NCI-H510A treated with DMSO at 0.1 percent for 48 hours (cell line): ENCODE data around the gene M1AP.

Source experiments
- DNase-seq: peaks from one replicate; lab custom pipeline; 2025; lab: John Stamatoyannopoulos, UW

The M1AP gene

DNA sequence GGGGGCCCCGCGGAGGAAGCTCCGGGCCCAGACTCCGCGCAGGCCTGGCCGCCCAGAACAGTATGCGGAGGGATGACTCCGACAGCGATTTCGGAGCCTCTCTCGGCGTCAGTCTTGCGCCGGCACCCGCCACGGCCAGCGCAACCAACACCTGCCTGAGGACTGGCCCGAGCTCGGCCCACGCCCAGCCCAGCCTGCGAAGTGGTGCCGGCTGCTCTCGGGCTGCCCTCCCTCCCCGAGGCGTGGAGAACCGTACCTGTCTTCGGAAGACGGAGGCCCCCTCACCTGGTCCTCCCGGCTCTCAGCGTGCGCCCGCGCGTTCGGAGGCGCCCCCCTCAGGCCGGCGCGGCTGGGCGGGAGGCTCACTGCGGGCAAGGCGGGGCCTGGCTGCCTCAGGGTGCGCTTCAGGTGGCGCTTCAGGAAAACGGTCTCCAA, at the start of gene M1AP:
Gene M1AP, minus strand, starts transcription at position 322 of the 435 bp plus-strand sequence. CDS start 8,055 bp downstream, outside the sequence.
- peak; percentile 21 for DNase-seq

DNA sequence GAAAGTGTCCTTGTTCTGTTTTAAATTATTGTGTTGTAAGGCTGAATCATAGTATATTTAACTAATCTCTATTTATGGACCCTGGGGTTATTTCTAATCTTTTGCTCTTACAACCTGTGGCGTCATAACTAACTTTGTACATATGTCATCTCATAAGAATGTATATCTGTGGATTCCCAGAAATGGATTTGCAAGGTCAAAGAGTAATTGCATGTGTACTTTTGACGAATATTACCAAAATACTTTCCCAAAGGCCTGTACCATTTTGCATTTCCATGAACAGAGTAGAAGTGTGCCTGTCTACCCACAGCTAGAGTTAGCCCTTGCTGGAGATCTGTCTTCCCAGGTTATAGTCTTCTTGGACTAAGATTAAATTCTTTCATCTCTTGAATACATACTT, 48.7 kb upstream of the M1AP start:
- DNase-seq, result no peak

- DNase-seq, result no peak
Observed at GRCh38 chr2:74695663-74696062, 47.5 kb upstream of the M1AP start.

- no peak for DNase-seq
Observed at GRCh38 chr2:74694281-74694680, 46.2 kb upstream of the M1AP start.

DNA sequence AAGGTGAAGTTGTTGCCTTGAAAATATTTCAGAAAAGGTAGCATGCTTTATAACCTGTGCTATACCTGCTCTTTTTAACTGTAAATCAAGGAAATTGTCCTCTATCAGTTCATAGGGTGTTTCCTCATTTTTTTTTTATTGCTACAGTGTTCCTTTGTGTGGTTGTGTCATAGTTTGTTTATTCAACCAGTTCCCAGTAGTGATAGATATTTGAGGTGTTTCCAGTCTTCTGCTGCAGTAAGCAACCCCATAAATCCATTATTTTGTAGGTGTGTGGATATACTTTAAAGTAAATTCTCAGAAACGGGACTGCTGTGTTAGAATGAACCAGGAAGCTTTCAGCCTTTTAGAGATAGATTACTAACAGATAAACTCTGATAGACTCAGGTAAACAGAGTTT, 45.5 kb upstream of the M1AP start:
- no peak for DNase-seq

DNA sequence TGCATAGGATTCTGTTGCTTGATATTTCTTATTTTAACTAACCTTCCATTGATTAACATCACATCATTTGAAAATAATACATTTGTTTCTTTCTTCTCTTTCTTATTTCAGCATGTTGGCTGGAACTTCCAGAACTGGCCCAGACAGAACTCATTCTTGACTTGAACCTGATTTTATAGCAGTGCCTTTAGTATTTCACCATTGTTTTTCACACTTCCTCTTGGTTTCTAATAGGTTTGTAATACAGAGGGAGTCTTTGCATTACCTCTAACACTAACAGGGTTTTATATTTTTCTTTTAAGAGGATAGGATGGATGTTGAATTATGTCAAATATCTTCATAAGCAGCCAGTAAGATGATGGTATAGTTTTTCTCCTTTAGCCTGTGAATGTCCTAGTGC, 45.1 kb upstream of the M1AP start:
- DNase-seq, result no peak

DNA sequence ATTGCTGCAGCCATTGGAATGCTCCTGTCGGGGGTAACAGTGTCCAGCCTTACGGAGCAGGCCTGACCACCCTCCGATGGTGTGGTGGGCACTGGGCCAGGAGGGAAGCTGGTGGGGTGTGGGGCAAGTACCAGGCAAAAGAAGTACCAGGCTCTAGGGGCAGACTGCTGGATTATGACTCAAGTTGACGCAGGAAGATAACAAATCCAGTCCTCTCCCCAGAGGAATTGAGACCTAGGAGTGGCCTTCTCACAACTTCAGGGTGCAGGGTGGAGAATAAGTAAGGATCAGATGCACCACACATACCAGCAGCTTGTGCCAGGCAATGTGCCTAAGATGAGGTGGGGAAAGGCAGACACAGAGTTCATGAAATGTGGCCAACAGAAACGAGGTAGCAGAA, 43.8 kb upstream of the M1AP start:
- no peak for DNase-seq

DNA sequence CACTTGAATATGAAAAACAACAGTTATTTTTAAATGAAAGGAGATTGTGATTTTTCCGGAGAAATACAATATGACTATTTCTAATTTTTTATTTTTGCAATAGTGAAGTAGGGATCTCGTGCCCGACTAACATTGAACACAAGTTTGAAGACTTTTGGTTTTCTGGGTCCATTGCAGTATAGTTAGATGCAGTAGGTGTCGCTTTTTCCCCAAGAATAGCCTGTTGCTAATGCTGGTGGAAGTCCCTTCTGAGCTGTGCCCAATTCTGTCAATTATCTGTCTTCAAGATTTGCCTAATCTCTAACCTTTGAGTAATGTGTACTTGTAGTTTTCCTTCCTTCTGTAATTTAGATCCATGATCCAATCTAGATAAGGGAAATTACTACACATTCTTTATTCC, 42.4 kb upstream of the M1AP start:
- peak; percentile 54 for DNase-seq

DNA sequence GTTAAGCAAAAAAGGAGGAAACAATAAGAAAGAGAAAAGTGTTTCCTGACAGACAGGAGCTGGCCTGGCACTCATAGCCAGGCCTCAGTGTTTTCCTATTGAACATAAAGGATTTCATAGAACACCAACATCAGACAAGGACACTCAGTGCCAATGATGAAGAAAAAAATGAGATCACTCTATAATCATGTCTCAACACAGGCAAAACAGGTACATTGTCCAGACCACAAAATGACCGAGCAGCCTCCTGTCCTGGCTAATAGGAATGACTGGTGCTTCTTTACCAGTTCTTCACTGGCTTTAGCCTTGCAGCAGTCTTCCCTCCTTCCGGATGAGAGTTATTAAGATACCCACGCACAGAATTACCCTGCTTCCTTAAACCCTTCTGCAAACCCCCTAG, 41.5 kb upstream of the M1AP start:
- no peak for DNase-seq

DNA sequence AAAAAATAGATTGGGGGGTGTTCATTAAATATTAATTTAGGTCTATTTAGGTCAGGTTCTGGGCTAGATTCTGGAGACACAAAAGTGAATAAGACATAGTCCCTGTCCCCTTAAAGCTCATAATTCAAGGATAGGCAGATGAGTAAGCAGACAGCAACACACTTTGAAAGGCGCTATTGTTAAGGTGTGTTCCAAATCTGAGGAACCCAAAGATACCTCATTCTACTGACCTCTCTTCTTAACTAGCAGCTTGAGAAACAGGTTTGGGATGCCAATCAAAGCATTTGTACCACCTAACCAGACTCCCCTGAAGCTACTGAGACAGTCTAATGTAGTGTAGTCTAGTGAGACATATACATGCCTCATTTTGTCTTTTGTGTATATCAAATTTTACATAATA, 40.8 kb upstream of the M1AP start:
- no peak for DNase-seq

DNA sequence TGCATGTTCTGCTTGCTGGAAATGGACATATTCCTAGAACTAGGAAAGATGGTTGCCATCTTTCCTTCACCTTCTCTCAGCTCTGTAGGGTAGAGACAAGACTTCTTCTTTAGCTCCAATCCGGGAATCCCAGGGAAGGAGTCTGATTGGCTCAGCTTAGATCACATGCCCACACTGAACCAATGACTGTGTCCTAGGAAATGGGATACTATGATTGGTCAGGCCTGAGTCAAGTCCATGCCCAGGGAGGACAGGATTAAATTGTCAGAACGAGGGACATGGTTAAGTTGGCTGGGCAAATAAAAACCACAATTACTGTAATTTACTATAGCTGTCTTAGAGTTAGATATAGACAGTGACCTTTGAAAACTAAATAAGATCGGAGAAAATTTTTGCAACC, 37.3 kb upstream of the M1AP start:
- DNase-seq, result no peak

DNA sequence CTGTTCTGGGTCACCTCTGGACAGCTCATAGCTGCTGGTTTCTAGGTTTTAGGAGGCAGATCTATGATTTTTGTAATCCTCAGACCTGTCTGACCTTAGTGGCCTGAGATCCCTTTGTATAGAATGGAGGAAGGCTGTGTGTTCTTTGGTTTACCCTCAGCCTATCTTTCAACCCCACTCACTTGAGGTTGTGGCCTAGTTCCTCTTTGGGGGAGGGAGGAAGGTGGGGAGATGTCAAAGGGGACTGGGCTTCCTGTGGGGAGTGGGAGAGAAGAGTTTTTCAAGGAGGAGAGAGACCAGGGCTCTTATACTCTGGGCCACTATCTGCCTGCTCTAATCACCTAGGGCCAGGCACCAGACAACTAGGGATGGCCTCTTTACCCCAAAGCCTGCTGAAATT, 34.4 kb upstream of the M1AP start:
- DNase-seq, result no peak

- DNase-seq, result no peak
Observed at GRCh38 chr2:74679615-74680014, 31.5 kb upstream of the M1AP start.

DNA sequence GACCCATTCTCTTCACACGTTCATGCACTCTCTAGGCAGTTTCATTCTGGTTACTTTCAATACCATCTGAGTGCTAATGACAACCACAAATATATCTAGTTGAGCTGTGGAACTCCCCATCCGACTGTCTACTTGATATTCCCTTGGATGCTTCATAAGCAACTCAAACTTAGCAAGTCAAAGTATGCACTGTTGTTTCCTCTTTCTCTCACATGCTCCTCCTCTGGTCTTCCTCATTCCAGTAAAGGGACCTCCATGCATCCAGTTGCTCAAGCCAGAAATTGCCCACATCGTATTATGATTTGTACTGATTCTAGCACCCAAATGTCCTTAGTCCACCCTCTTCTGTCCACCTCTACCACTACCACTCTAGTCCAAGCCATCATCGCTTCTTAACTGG, 28.2 kb upstream of the M1AP start:
- no peak for DNase-seq

GRCh38 chr2:74675090-74675489, 27.0 kb upstream of the M1AP start:
- DNase-seq, result no peak

- no peak for DNase-seq
Observed at GRCh38 chr2:74673826-74674528, 25.8 kb upstream of the M1AP start.

- DNase-seq, result no peak
Observed at GRCh38 chr2:74671479-74671878, 23.3 kb upstream of the M1AP start.

DNA sequence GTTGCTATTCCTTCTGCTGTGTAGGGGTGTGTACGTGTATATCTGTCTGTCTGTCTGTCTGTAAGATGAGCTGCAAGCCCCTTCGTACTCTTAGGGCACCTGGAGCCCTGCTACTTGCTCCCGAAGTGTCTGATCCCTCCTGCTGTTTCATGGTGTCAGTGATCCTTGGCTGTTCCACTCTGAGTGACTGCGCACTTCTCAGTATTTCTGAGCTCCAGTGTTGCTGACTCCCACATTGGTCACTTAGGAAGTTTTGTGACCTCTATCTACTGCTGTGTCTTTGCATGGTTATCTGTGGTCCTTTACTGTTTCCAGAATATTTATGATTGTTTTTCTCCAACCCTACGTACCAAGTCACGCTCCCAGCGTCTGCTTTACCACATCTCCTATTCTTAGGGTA, 22.1 kb upstream of the M1AP start:
- no peak for DNase-seq

GRCh38 chr2:74668087-74668486, 20.0 kb upstream of the M1AP start:
- no peak for DNase-seq

DNA sequence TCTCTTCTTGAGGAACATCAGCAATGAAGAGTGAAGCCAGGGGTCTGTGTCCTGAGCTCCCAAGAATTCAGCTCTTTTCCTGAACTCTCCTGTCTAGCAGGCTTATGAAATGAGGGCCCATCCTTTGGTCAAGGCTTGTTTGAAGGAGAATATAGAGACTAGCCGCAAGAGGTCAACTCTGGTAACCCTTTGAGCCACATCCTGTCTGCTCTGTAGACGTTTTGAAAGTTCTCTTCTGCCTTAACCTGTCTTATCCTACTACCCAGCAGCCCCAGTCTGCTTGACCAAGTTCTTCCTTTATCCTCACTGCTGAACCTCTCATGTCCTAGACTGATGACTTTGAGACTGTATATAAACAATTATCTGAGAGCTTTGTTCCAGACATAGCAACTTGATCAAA, 11.3 kb upstream of the M1AP start:
- no peak for DNase-seq

DNA sequence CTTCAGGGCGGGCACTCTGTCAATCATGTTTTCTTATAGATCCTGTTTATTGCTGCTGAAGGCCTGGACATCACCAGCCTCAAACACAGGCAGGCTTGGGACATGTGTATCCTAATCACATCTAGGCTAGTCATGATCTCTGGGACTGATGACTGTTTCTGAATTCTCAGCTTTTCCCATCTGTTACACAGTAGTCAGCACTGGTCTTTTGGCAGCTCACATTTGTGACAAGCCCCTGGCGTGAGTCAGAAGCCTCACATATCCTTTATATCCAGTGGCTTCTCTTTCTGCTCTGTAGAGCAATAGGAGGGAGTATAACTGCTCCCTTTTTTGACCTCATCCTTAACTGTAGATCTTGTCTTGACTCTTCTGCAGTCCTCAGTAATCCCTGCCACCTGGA, 10.4 kb upstream of the M1AP start:
- DNase-seq, result no peak

- no peak for DNase-seq
Observed at GRCh38 chr2:74655579-74655978, 7.4 kb upstream of the M1AP start.

DNA sequence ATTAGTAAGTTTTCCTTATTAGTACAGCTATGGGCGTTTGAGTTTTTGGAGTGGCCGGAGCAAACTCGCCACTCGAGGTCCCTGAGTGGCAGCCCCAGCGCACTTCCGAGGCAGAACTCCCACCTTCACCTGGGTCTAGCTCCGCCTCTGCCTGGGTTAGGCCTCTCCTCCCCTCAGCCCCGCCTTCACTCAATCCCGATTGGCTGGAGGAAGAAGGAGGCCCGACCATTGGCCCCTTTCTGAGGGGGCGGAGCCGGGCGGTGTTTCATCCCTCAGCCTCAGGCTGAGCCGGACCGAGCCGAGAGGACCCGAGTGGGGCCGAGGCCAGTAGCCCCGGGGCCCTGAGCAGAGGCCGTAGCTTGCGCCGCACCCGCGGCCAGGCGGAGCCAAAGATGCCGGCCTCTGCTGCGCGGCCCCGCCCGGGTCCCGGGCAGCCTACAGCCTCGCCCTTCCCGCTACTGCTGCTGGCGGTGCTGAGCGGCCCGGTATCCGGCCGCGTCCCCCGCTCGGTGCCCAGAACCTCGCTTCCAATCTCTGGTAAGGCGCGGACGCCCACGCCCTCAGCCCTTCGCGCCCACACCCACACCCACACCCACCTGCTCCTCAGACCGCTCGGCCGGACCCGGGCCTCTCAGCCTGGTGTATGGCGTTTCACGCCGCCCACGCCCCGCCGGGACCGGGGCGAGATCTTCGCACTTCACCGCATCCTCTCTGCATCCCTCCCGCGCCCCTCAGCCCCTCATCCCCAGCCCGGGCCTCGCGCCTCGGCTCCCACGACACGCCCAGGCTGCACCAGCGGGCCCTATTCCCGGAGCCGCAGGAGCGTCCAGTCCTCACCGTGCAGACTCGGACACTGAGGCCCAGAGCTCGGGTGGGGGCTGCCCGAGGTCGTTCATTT, 6.1 kb upstream of the M1AP start, which contains the start of gene SEMA4F:
Gene SEMA4F, plus strand, starts transcription at position 263 of the 898 bp plus-strand sequence. Its CDS starts 130 bp downstream, at position 393.
- peak; percentile 96 for DNase-seq
